Activated CD4-positive, alpha-beta T cell treated with anti-CD3 and anti-CD28 coated beads, Interleukin-2, amount 10 ng/mL, durations not matched to agents 24 days and 14 days (primary cell): ENCODE measurements around the gene HOXB6. TPM values are rescaled to one million over a fixed set of nuclear protein-coding genes. Genes with fewer than 3 reads are reported as not detected.

Source experiments
- DNase-seq: peaks from one replicate; pipeline ENCODE4 v3.0.0; 2022
- H3K27ac Mint-ChIP-seq: one replicate; pipeline ENCODE4 v1.8.0; 2022; ENCODE audit warnings: mild to moderate bottlenecking, mixed read lengths
- H3K27me3 Mint-ChIP-seq: one replicate; pipeline ENCODE4 v1.8.0; 2022; ENCODE audit warnings: mixed read lengths
- H3K36me3 Mint-ChIP-seq: one replicate; pipeline ENCODE4 v1.8.0; 2022; ENCODE audit warnings: low read depth, mild to moderate bottlenecking, mixed read lengths
- H3K4me1 Mint-ChIP-seq: one replicate; pipeline ENCODE4 v1.8.0; 2021; ENCODE audit warnings: mixed read lengths
- H3K4me3 Mint-ChIP-seq: one replicate; pipeline ENCODE4 v1.8.0; 2022; ENCODE audit warnings: mild to moderate bottlenecking, moderate library complexity, mixed read lengths
- H3K9me3 Mint-ChIP-seq: one replicate; pipeline ENCODE4 v1.8.0; 2021; ENCODE audit warnings: mixed read lengths
- intact Hi-C: fragments of 100-400 bp; cut with micrococcal nuclease; formaldehyde crosslinking; loops from one replicate; pipeline ENCODE4 v1.15.1; 2023
- total RNA-seq: library from RNA; stranded (reverse); gene quantifications from 2 replicates; pipeline ENCODE4 v1.2.3, GENCODE V29; 2022

HOXB6 gene
- total RNA-seq, 1 donor from 2014 or later = 0.33 TPM

- no peaks in the 10 kb centered on the region for H3K36me3 Mint-ChIP-seq
- H3K27ac Mint-ChIP-seq = no peak overlapping the region
- intact Hi-C loops = no loop called here
- DNase-seq = no peak
- peaks cover 81% of the 10 kb centered on the region for H3K27me3 Mint-ChIP-seq
- H3K9me3 Mint-ChIP-seq = no peaks in the 10 kb centered on the region
- peaks cover 28% of the 10 kb centered on the region for H3K4me1 Mint-ChIP-seq
- H3K4me3 Mint-ChIP-seq = no peak overlapping the region
These were observed 16.9 kb upstream of the HOXB6 start for GRCh38 chr17:48621410-48622392.

- Mint-ChIP-seq H3K27me3 (peaks cover 86% of the 10 kb centered on the region), H3K27ac (no peak overlapping the region), H3K9me3 (no peaks in the 10 kb centered on the region), H3K4me1 (peaks cover 25% of the 10 kb centered on the region), H3K4me3 (no peak overlapping the region), H3K36me3 (no peaks in the 10 kb centered on the region)
- no peak for DNase-seq
- intact Hi-C loops = no loop called here
These were observed 15.8 kb upstream of the HOXB6 start for GRCh38 chr17:48620461-48621139.

GRCh38 chr17:48619826-48620449 is 15.2 kb upstream of the HOXB6 start:
- Mint-ChIP-seq H3K27ac (no peak overlapping the region), H3K27me3 (peaks cover 90% of the 10 kb centered on the region), H3K36me3 (peaks cover 1% of the 10 kb centered on the region), H3K9me3 (no peaks in the 10 kb centered on the region), H3K4me1 (peaks cover 25% of the 10 kb centered on the region), H3K4me3 (no peak overlapping the region)
- intact Hi-C loops = loop anchor here (10.0 kb wide), 1 partner anchor 1345 kb away; the partner anchor contains the start of gene DLX4
- no peak for DNase-seq

GRCh38 chr17:48618256-48618896 is 13.6 kb upstream of the HOXB6 start:
- peak; percentile 95 for DNase-seq
- H3K27ac Mint-ChIP-seq = peak overlapping the region; percentile 48
- H3K27me3 Mint-ChIP-seq = peaks cover 90% of the 10 kb centered on the region
- intact Hi-C loops = loop anchor here (1.0 to 10.0 kb wide), 2 partner anchors 593 to 1346 kb away; partner anchors contain the start of gene DLX4
- peaks cover 3% of the 10 kb centered on the region for H3K36me3 Mint-ChIP-seq
- peak overlapping the region; percentile 4 for H3K4me3 Mint-ChIP-seq
- no peaks in the 10 kb centered on the region for H3K9me3 Mint-ChIP-seq
- H3K4me1 Mint-ChIP-seq = peaks cover 30% of the 10 kb centered on the region

- DNase-seq = peak; percentile 59
- Mint-ChIP-seq H3K4me1 (peaks cover 34% of the 10 kb centered on the region), H3K4me3 (no peak overlapping the region), H3K27me3 (peaks cover 88% of the 10 kb centered on the region), H3K27ac (peak overlapping the region; percentile 47), H3K36me3 (peaks cover 5% of the 10 kb centered on the region), H3K9me3 (no peaks in the 10 kb centered on the region)
- intact Hi-C loops = loop anchor here (1.0 to 10.0 kb wide), 3 partner anchors 23 to 1347 kb away; partner anchors contain the start of gene DLX4
These were observed 12.9 kb upstream of the HOXB6 start for GRCh38 chr17:48617471-48618255.

GRCh38 chr17:48616717-48617470 is 12.1 kb upstream of the HOXB6 start:
- H3K4me1 Mint-ChIP-seq = peaks cover 37% of the 10 kb centered on the region
- peaks cover 5% of the 10 kb centered on the region for H3K36me3 Mint-ChIP-seq
- no peak overlapping the region for H3K4me3 Mint-ChIP-seq
- peak overlapping the region; percentile 73 for H3K27ac Mint-ChIP-seq
- no peaks in the 10 kb centered on the region for H3K9me3 Mint-ChIP-seq
- H3K27me3 Mint-ChIP-seq = peaks cover 86% of the 10 kb centered on the region
- intact Hi-C loops = loop anchor here (2.0 to 10.0 kb wide), 2 partner anchors 24 to 1348 kb away; partner anchors contain the start of gene DLX4
- DNase-seq = no peak

- no peak for DNase-seq
- intact Hi-C loops = loop anchor here (2.0 to 10.0 kb wide), 3 partner anchors 25 to 1349 kb away; partner anchors contain the start of gene DLX4
- H3K27me3 Mint-ChIP-seq = peaks cover 87% of the 10 kb centered on the region
- H3K36me3 Mint-ChIP-seq = peaks cover 7% of the 10 kb centered on the region
- H3K27ac Mint-ChIP-seq = peak overlapping the region; percentile 73
- H3K4me3 Mint-ChIP-seq = no peak overlapping the region
- H3K9me3 Mint-ChIP-seq = no peaks in the 10 kb centered on the region
- H3K4me1 Mint-ChIP-seq = peaks cover 44% of the 10 kb centered on the region
These were observed 11.4 kb upstream of the HOXB6 start for GRCh38 chr17:48615963-48616716.

- Mint-ChIP-seq H3K4me3 (peak within 1 kb of the TSS; percentile 55), H3K4me1 (peaks cover 50% of the 10 kb centered on the region), H3K36me3 (peaks cover 7% of the 10 kb centered on the region), H3K9me3 (no peaks in the 10 kb centered on the region), H3K27ac (peak within 1 kb of the TSS; percentile 75), H3K27me3 (peaks cover 84% of the 10 kb centered on the region)
- intact Hi-C loops = loop anchor here (2.0 to 10.0 kb wide), 2 partner anchors 137 to 1349 kb away; partner anchors contain the start of gene DLX4
- no peak for DNase-seq
These were observed 10.5 kb upstream of the HOXB6 start, which contains the start of gene HOXB8 for GRCh38 chr17:48615047-48615962. Gene HOXB8 (minus strand): TSS chr17:48615292. CDS start chr17:48614704, 588 bp downstream.

- Mint-ChIP-seq H3K4me1 (peaks cover 46% of the 10 kb centered on the region), H3K27me3 (peaks cover 84% of the 10 kb centered on the region), H3K36me3 (peaks cover 7% of the 10 kb centered on the region), H3K27ac (peak overlapping the region; percentile 83), H3K9me3 (no peaks in the 10 kb centered on the region), H3K4me3 (peak overlapping the region; percentile 55)
- intact Hi-C loops = loop anchor here (1.0 to 10.0 kb wide), 5 partner anchors 17 to 1351 kb away; partner anchors contain the start of genes DLX4 and IGF2BP1
- DNase-seq = peak; percentile 78
These were observed 9.3 kb upstream of the HOXB6 start for GRCh38 chr17:48613862-48614694.
